Upper lobe of left lung (tissue), 4 donors: Measurements from ENCODE around the gene TMED3.

Experiments
- CTCF ChIP-seq, 6 experiments: fragments of 450-650 bp in 4 of 6; fragments of 200-600 bp in 2 of 6; sonication (generic) in 2 of 6; IDR thresholded peaks; one replicate each; pipeline ENCODE4 v1.5.1; 2016 to 2019; ENCODE audit warnings: antibody characterized with exemption in 6 of 6
- POLR2A ChIP-seq, 4 donors: fragments of 450-650 bp; IDR thresholded peaks; one replicate each; pipeline ENCODE4 v1.5.1; 2016 to 2017; ENCODE audit warnings: antibody characterized with exemption in 4 of 4, mild to moderate bottlenecking in 2 of 4
- POLR2AphosphoS5 ChIP-seq, 2 donors: sonication (generic); formaldehyde crosslinking; IDR thresholded peaks; one replicate each; pipeline ENCODE4 v1.5.1; 2017; ENCODE audit warnings: antibody characterized with exemption in 2 of 2

GRCh38 chr15:79315623-79316328, 4.9 kb downstream of the TMED3 start:
- TF ChIP-seq CTCF (IDR thresholded peaks at IDR 0.05): no peak
- no peak for TF ChIP-seq POLR2A (IDR thresholded peaks at IDR 0.05)
- TF ChIP-seq POLR2AphosphoS5 (IDR thresholded peaks at IDR 0.05): no peak
